ENCODE data around the gene NDUFV3. TPM values are rescaled to one million over a fixed set of nuclear protein-coding genes. Genes with fewer than 3 reads are reported as not detected.
A peak's percentile ranks its signal among the peaks of the same experiment; 100 is the strongest.

The NDUFV3 gene
- total and polyA plus RNA-seq, 2 of the 13 experiments (the other 11 are each of a cell fraction or from before 2014, with no cell fraction given): 14.2 to 29.6 TPM

GRCh38 chr21:42892931-42893755 is at the start of gene NDUFV3 (continued):
- TF ChIP-seq ZNF367 (CRISPR knock-in tag; IDR thresholded peaks at IDR 0.05; ENCODE audit: borderline replicate concordance) (peak; percentile 66; the same call in 1 of the 2 replicates), BRF2 (CRISPR knock-in tag; IDR thresholded peaks at IDR 0.05) (0 out of 2 replicates have a peak, but pooled peaks have one; percentile 37), KAT8 (CRISPR knock-in tag; IDR thresholded peaks at IDR 0.05) (peak; percentile 91), ZNF572 (CRISPR knock-in tag; IDR thresholded peaks at IDR 0.05) (no peak; the same call in 1 of the 2 replicates), ESRRA (CRISPR knock-in tag; IDR thresholded peaks at IDR 0.05; ENCODE audit: low read depth) (peak; percentile 46; the same call in 1 of the 2 replicates), SAP130 (CRISPR knock-in tag; IDR thresholded peaks at IDR 0.05; ENCODE audit: low read depth) (peak; percentile 86), ZNF672 (CRISPR knock-in tag; IDR thresholded peaks at IDR 0.05) (no peak), SRSF1 (optimal IDR thresholded peaks at IDR 0.05; ENCODE audit: low read depth, low read length) (peak; percentile 86), ZNF512 (CRISPR knock-in tag; IDR thresholded peaks at IDR 0.05) (no peak), CREB1 (IDR thresholded peaks at IDR 0.05) (peak; percentile 89), CREB1 (CRISPR knock-in tag; IDR thresholded peaks at IDR 0.05) (no peak), ETS1 (CRISPR knock-in tag; IDR thresholded peaks at IDR 0.05) (peak; percentile 76; the same call in 1 of the 2 replicates), ERF (CRISPR knock-in tag; IDR thresholded peaks at IDR 0.05) (0 out of 2 replicates have a peak, but pooled peaks have one; percentile 35), ZNF276 (CRISPR knock-in tag; IDR thresholded peaks at IDR 0.05; ENCODE audit: low read depth) (0 out of 2 replicates have a peak, but pooled peaks have one; percentile 62), SMAD1 (CRISPR knock-in tag; IDR thresholded peaks at IDR 0.05; ENCODE audit: borderline replicate concordance, low read depth) (no peak; the same call in 1 of the 2 replicates), HMGA1 (CRISPR knock-in tag; conservative IDR thresholded peaks at IDR 0.05) (no peak), FOXA1 (IDR thresholded peaks at IDR 0.05) (no peak), FOXA1 (CRISPR knock-in tag; IDR thresholded peaks at IDR 0.05) (peak; percentile 16; the same call in 1 of the 2 replicates), ARHGAP35 (CRISPR knock-in tag; IDR thresholded peaks at IDR 0.05; ENCODE audit: borderline replicate concordance) (no peak), ZNF496 (CRISPR knock-in tag; IDR thresholded peaks at IDR 0.05; ENCODE audit: insufficient replicate concordance) (no peak), SP1 (IDR thresholded peaks at IDR 0.05) (no peak), SP1 (CRISPR knock-in tag; IDR thresholded peaks at IDR 0.05) (peak; percentile 77), ZNF34 (CRISPR knock-in tag; IDR thresholded peaks at IDR 0.05; ENCODE audit: borderline replicate concordance) (peak; percentile 62; the same call in 1 of the 2 replicates), ZNF329 (CRISPR knock-in tag; IDR thresholded peaks at IDR 0.05; ENCODE audit: low read depth) (peak; percentile 24; the same call in 1 of the 2 replicates), HOXA7 (CRISPR knock-in tag; IDR thresholded peaks at IDR 0.05) (no peak), PCBP2 (optimal IDR thresholded peaks at IDR 0.05; ENCODE audit: low read depth, low read length, poor library complexity, severe bottlenecking) (no peak)
